ENCODE measurements around the gene HSPA1L. TPM values are rescaled to one million over a fixed set of nuclear protein-coding genes. Genes with fewer than 3 reads are reported as not detected.

Gene HSPA1L
- total RNA-seq, 1 experiment from 2014 or later: 1.1 TPM

GRCh38 chr6:31769684-31770371, 45.3 kb downstream of the HSPA1L start:
- Histone ChIP-seq H3K4me3 (ENCODE audit: low read depth, low read length, poor library complexity, severe bottlenecking) (no peak overlapping the region), H3K4me1 (ENCODE audit: insufficient read depth, low read length, poor library complexity, severe bottlenecking) (no peaks in the 10 kb centered on the region), H3K27me3 (replicated peaks; ENCODE audit: insufficient read depth, low read depth, low read length, poor library complexity) (no peaks in the 10 kb centered on the region), H3K27ac (ENCODE audit: low read depth, low read length, poor library complexity, severe bottlenecking) (no peak overlapping the region), H3K36me3 (ENCODE audit: insufficient read depth, low read length, poor library complexity, severe bottlenecking) (no peaks in the 10 kb centered on the region), H3K9me3 (ENCODE audit: low read depth, low read length, poor library complexity, severe bottlenecking) (no peaks in the 10 kb centered on the region)
- intact Hi-C loops (cut with micrococcal nuclease; ENCODE audit: unreplicated experiment): no loop called here
- DNase-seq (ENCODE audit: low spot score): peak; percentile 63
- ChIA-PET CTCF (interaction anchor here (0.6 to 1.3 kb wide), 5 partner anchors 11 to 37 kb away, joined by 3 to 12 read pairs (median 4); partner anchors contain the start of genes LSM2 and MSH5), POLR2A (ENCODE audit: low non-redundant PET) (interaction anchor here (0.6 kb wide), 1 partner anchor 127 kb away, joined by 3 read pairs; no protein-coding TSS in a partner anchor)
- no TSS peak for BruUV-seq (replicated peaks)
- peak; percentile 79 for TF ChIP-seq CTCF (conservative IDR thresholded peaks at IDR 0.05; ENCODE audit: low read depth, low read length)
- no peak for TF ChIP-seq EZH2 (IDR thresholded peaks at IDR 0.05; ENCODE audit: borderline replicate concordance, low read depth, low read length, poor library complexity, severe bottlenecking)

- H3K4me3 ChIP-seq (ENCODE audit: low read depth, low read length, poor library complexity, severe bottlenecking): no peak overlapping the region
- H3K36me3 ChIP-seq (ENCODE audit: insufficient read depth, low read length, poor library complexity, severe bottlenecking): peaks cover 4% of the 10 kb centered on the region
- no peaks in the 10 kb centered on the region for H3K9me3 ChIP-seq (ENCODE audit: low read depth, low read length, poor library complexity, severe bottlenecking)
- no peaks in the 10 kb centered on the region for H3K4me1 ChIP-seq (ENCODE audit: insufficient read depth, low read length, poor library complexity, severe bottlenecking)
- TF ChIP-seq CTCF (conservative IDR thresholded peaks at IDR 0.05; ENCODE audit: low read depth, low read length): no peak
- no peak for TF ChIP-seq EZH2 (IDR thresholded peaks at IDR 0.05; ENCODE audit: borderline replicate concordance, low read depth, low read length, poor library complexity, severe bottlenecking)
- H3K27ac ChIP-seq (ENCODE audit: low read depth, low read length, poor library complexity, severe bottlenecking): no peak overlapping the region
- CTCF ChIA-PET: no interaction called here
- BruUV-seq (replicated peaks): no TSS peak
- no peaks in the 10 kb centered on the region for H3K27me3 ChIP-seq (replicated peaks; ENCODE audit: insufficient read depth, low read depth, low read length, poor library complexity)
- no peak for DNase-seq (ENCODE audit: low spot score)
- intact Hi-C loops (cut with micrococcal nuclease; ENCODE audit: unreplicated experiment): no loop called here
- POLR2A ChIA-PET (ENCODE audit: low non-redundant PET): no interaction called here
Observed at GRCh38 chr6:31768363-31769257, 46.5 kb downstream of the HSPA1L start.

GRCh38 chr6:31767096-31767645, 47.9 kb downstream of the HSPA1L start:
- no TSS peak for BruUV-seq (replicated peaks)
- TF ChIP-seq EZH2 (IDR thresholded peaks at IDR 0.05; ENCODE audit: borderline replicate concordance, low read depth, low read length, poor library complexity, severe bottlenecking): no peak
- TF ChIP-seq CTCF (conservative IDR thresholded peaks at IDR 0.05; ENCODE audit: low read depth, low read length): no peak
- intact Hi-C loops (cut with micrococcal nuclease; ENCODE audit: unreplicated experiment): no loop called here
- Histone ChIP-seq H3K4me3 (ENCODE audit: low read depth, low read length, poor library complexity, severe bottlenecking) (no peak overlapping the region), H3K9me3 (ENCODE audit: low read depth, low read length, poor library complexity, severe bottlenecking) (no peaks in the 10 kb centered on the region), H3K4me1 (ENCODE audit: insufficient read depth, low read length, poor library complexity, severe bottlenecking) (no peaks in the 10 kb centered on the region), H3K27me3 (replicated peaks; ENCODE audit: insufficient read depth, low read depth, low read length, poor library complexity) (no peaks in the 10 kb centered on the region), H3K27ac (ENCODE audit: low read depth, low read length, poor library complexity, severe bottlenecking) (no peak overlapping the region), H3K36me3 (ENCODE audit: insufficient read depth, low read length, poor library complexity, severe bottlenecking) (peaks cover 17% of the 10 kb centered on the region)
- ChIA-PET POLR2A (ENCODE audit: low non-redundant PET) (no interaction called here), CTCF (no interaction called here)
- no peak for DNase-seq (ENCODE audit: low spot score)
